ENCODE measurements around the gene ENPP1. TPM values are rescaled to one million over a fixed set of nuclear protein-coding genes. Genes with fewer than 3 reads are reported as not detected.
"Not testable (repeated sequence)": the region's sequence is repeated elsewhere in the genome, so short reads cannot be mapped to it uniquely, and the experiment has no call there.

The ENPP1 gene
- total RNA-seq, 2 experiments from 2014 or later: 0.23 TPM; not detected in 1

GRCh38 chr6:131885237-131885636 lies 77.4 kb downstream of the ENPP1 start:
- Mint-ChIP-seq H3K36me3 (no peaks in the 10 kb centered on the region), H3K4me1 (no peaks in the 10 kb centered on the region), H3K27me3 (peaks cover 11% of the 10 kb centered on the region), H3K9me3 (no peaks in the 10 kb centered on the region), H3K4me3 (no peak overlapping the region), H3K27ac (no peak overlapping the region)
- DNase-seq: no peak
- POLR2A ChIA-PET: no interaction called here
- no peak for ATAC-seq (ENCODE audit: low read depth)

- Mint-ChIP-seq H3K9me3 (no peaks in the 10 kb centered on the region), H3K4me1 (no peaks in the 10 kb centered on the region), H3K36me3 (no peaks in the 10 kb centered on the region), H3K27ac (no peak overlapping the region), H3K27me3 (peaks cover 14% of the 10 kb centered on the region), H3K4me3 (no peak overlapping the region)
- ATAC-seq (ENCODE audit: low read depth): no peak
- no peak for DNase-seq
- POLR2A ChIA-PET: no interaction called here
Measured at GRCh38 chr6:131886517-131886916, 78.7 kb downstream of the ENPP1 start.

GRCh38 chr6:131890091-131890490 lies 82.3 kb downstream of the ENPP1 start:
- H3K4me1 Mint-ChIP-seq: no peaks in the 10 kb centered on the region
- no peaks in the 10 kb centered on the region for H3K36me3 Mint-ChIP-seq
- no peaks in the 10 kb centered on the region for H3K9me3 Mint-ChIP-seq
- peaks cover 13% of the 10 kb centered on the region for H3K27me3 Mint-ChIP-seq
- H3K27ac Mint-ChIP-seq: no peak overlapping the region
- POLR2A ChIA-PET: no interaction called here
- DNase-seq (no peak), ATAC-seq (ENCODE audit: low read depth) (no peak)
- H3K4me3 Mint-ChIP-seq: no peak overlapping the region

- H3K4me1 Mint-ChIP-seq: no peaks in the 10 kb centered on the region
- no peak for ATAC-seq (ENCODE audit: low read depth)
- no peak for DNase-seq
- no peaks in the 10 kb centered on the region for H3K9me3 Mint-ChIP-seq
- H3K4me3 Mint-ChIP-seq: no peak overlapping the region
- H3K27ac Mint-ChIP-seq: no peak overlapping the region
- peaks cover 10% of the 10 kb centered on the region for H3K27me3 Mint-ChIP-seq
- H3K36me3 Mint-ChIP-seq: no peaks in the 10 kb centered on the region
- POLR2A ChIA-PET: no interaction called here
Measured at GRCh38 chr6:131893198-131893597, 85.4 kb downstream of the ENPP1 start.

GRCh38 chr6:131894493-131895424 lies 86.9 kb downstream of the ENPP1 start:
- H3K36me3 Mint-ChIP-seq: no peaks in the 10 kb centered on the region

GRCh38 chr6:131897050-131897435 lies 89.2 kb downstream of the ENPP1 start:
- Mint-ChIP-seq H3K4me1 (no peaks in the 10 kb centered on the region), H3K36me3 (no peaks in the 10 kb centered on the region), H3K9me3 (peaks cover 1% of the 10 kb centered on the region), H3K27ac (no peak overlapping the region), H3K4me3 (no peak overlapping the region), H3K27me3 (peaks cover 16% of the 10 kb centered on the region)
- DNase-seq: no peak
- POLR2A ChIA-PET: no interaction called here
- no peak for ATAC-seq (ENCODE audit: low read depth)

More at GRCh38 chr6:131894493-131895424, 86.9 kb downstream of the ENPP1 start:
- DNase-seq (no peak), ATAC-seq (ENCODE audit: low read depth) (no peak)
- peaks cover 1% of the 10 kb centered on the region for H3K9me3 Mint-ChIP-seq
- no peak overlapping the region for H3K4me3 Mint-ChIP-seq
- H3K27me3 Mint-ChIP-seq: peaks cover 12% of the 10 kb centered on the region
- H3K4me1 Mint-ChIP-seq: no peaks in the 10 kb centered on the region
- no peak overlapping the region for H3K27ac Mint-ChIP-seq
- POLR2A ChIA-PET: no interaction called here

GRCh38 chr6:131897621-131898020 lies 89.8 kb downstream of the ENPP1 start:
- ATAC-seq (ENCODE audit: low read depth) (no peak), DNase-seq (no peak)
- POLR2A ChIA-PET: no interaction called here
- Mint-ChIP-seq H3K9me3 (peaks cover 1% of the 10 kb centered on the region), H3K27me3 (peaks cover 13% of the 10 kb centered on the region), H3K27ac (no peak overlapping the region), H3K4me1 (no peaks in the 10 kb centered on the region), H3K36me3 (no peaks in the 10 kb centered on the region), H3K4me3 (no peak overlapping the region)

GRCh38 chr6:131898718-131899117 lies 90.9 kb downstream of the ENPP1 start:
- H3K36me3 Mint-ChIP-seq: no peaks in the 10 kb centered on the region
- H3K4me3 Mint-ChIP-seq: no peak overlapping the region
- ATAC-seq (ENCODE audit: low read depth): no peak
- peaks cover 1% of the 10 kb centered on the region for H3K9me3 Mint-ChIP-seq
- H3K4me1 Mint-ChIP-seq: no peaks in the 10 kb centered on the region
- H3K27me3 Mint-ChIP-seq: peaks cover 11% of the 10 kb centered on the region
- POLR2A ChIA-PET: no interaction called here
- no peak overlapping the region for H3K27ac Mint-ChIP-seq
- DNase-seq: no peak

- Mint-ChIP-seq H3K9me3 (peaks cover 1% of the 10 kb centered on the region), H3K36me3 (no peaks in the 10 kb centered on the region), H3K4me1 (no peaks in the 10 kb centered on the region), H3K27me3 (peaks cover 11% of the 10 kb centered on the region), H3K27ac (no peak overlapping the region), H3K4me3 (no peak overlapping the region)
- no peak for DNase-seq
- POLR2A ChIA-PET: no interaction called here
- no peak for ATAC-seq (ENCODE audit: low read depth)
Measured at GRCh38 chr6:131900231-131900630, 92.4 kb downstream of the ENPP1 start.

- H3K4me3 Mint-ChIP-seq; H3K9me3 Mint-ChIP-seq; H3K4me1 Mint-ChIP-seq; H3K36me3 Mint-ChIP-seq; DNase-seq; POLR2A ChIA-PET; ATAC-seq (ENCODE audit: low read depth); H3K27ac Mint-ChIP-seq: not testable (repeated sequence)
- peaks cover 11% of the 10 kb centered on the region for H3K27me3 Mint-ChIP-seq
Measured at GRCh38 chr6:131901326-131901873, 93.6 kb downstream of the ENPP1 start.

- ATAC-seq (ENCODE audit: low read depth); H3K36me3 Mint-ChIP-seq; H3K4me1 Mint-ChIP-seq; H3K27ac Mint-ChIP-seq; H3K9me3 Mint-ChIP-seq; POLR2A ChIA-PET; DNase-seq; H3K4me3 Mint-ChIP-seq: not testable (repeated sequence)
- H3K27me3 Mint-ChIP-seq: peaks cover 16% of the 10 kb centered on the region
Measured at GRCh38 chr6:131903734-131904133, 95.9 kb downstream of the ENPP1 start.

- peaks cover 27% of the 10 kb centered on the region for H3K27me3 Mint-ChIP-seq
- H3K4me3 Mint-ChIP-seq; H3K27ac Mint-ChIP-seq; H3K4me1 Mint-ChIP-seq; DNase-seq; H3K9me3 Mint-ChIP-seq; ATAC-seq (ENCODE audit: low read depth); POLR2A ChIA-PET; H3K36me3 Mint-ChIP-seq: not testable (repeated sequence)
Measured at GRCh38 chr6:131908787-131909186, 101.0 kb downstream of the ENPP1 start.

- Mint-ChIP-seq H3K4me1 (peaks cover 7% of the 10 kb centered on the region), H3K36me3 (no peaks in the 10 kb centered on the region), H3K9me3 (no peaks in the 10 kb centered on the region), H3K27me3 (peaks cover 27% of the 10 kb centered on the region), H3K27ac (peak overlapping the region; percentile 64), H3K4me3 (no peak overlapping the region)
- ATAC-seq (ENCODE audit: low read depth) (peak; percentile 90), DNase-seq (peak; percentile 35)
- POLR2A ChIA-PET: no interaction called here
Measured at GRCh38 chr6:131909408-131910218, 101.8 kb downstream of the ENPP1 start.
